A549 (cell line): ENCODE results near the gene ENTPD2. TPM values are rescaled to one million over a fixed set of nuclear protein-coding genes. Genes with fewer than 3 reads are reported as not detected.

Experiments
- ATAC-seq, 2 experiments: fragments of 200-7000 bp in 1 of 2; fragments of >200 bp in 1 of 2; cut with Nextera tagmentation in 1 of 2; cut with Tn5 transposase in 1 of 2; 3 replicates each; pipeline versions ENCODE4 v1.8.0 to v1.9.1; 2018 to 2020; ENCODE audit warnings: mild to moderate bottlenecking in 1 of 2, moderate library complexity in 1 of 2
- CTCF ChIA-PET: fragments of 300-600 bp; sonication (Branson Sonifier 250); formaldehyde crosslinking; extraction: SDS; loops from one replicate; lab custom pipeline; 2021; ENCODE audit warnings: antibody characterized with exemption, inconsistent platforms; lab: Yijun Ruan, JAX
- POLR2A ChIA-PET: fragments of 350-600 bp; formaldehyde crosslinking; extraction: SDS; loops from one replicate; lab custom pipeline; 2021; ENCODE audit warnings: antibody characterized with exemption, inconsistent platforms; lab: Yijun Ruan, JAX
- DNase-seq, 2 experiments: peaks; one replicate each; pipeline versions ENCODE4 v3.0.0 to v3.0.0-alpha.2; 2011 to 2016; ENCODE audit warnings: low read depth in 1 of 2, low spot score in 1 of 2
- FAIRE-seq: peaks from 2 replicates; lab custom pipeline; 2011; peaks lifted over from hg19 to GRCh38; lab: Jason Lieb, UNC
- H3K27ac ChIP-seq, 2 experiments: fragments of >200 bp; sonication (Bioruptor Twin); formaldehyde crosslinking; 3 replicates each; pipeline ENCODE4 v1.5.1; 2016 to 2017
- H3K4me1 ChIP-seq: fragments of >200 bp; sonication (Bioruptor Twin); formaldehyde crosslinking; 3 replicates; pipeline ENCODE4 v1.6.1; 2016
- H3K4me2 ChIP-seq: fragments of >200 bp; sonication (Bioruptor Twin); formaldehyde crosslinking; 3 replicates; pipeline ENCODE4 v1.6.1; 2016
- H3K4me3 ChIP-seq: fragments of >200 bp; sonication (Bioruptor Twin); formaldehyde crosslinking; 3 replicates; pipeline ENCODE4 v1.5.1; 2016
- H3K9me3 ChIP-seq: fragments of >200 bp; sonication (Bioruptor Twin); formaldehyde crosslinking; 3 replicates; pipeline ENCODE4 v1.6.1; 2016
- BHLHE40 ChIP-seq: IDR thresholded peaks from 2 replicates; pipeline ENCODE4 v1.6.1; 2012; ENCODE audit warnings: low read depth, low read length, inconsistent platforms
- CBX8 ChIP-seq: fragments of 200-600 bp; sonication (generic); IDR thresholded peaks from 2 replicates; pipeline ENCODE4 v1.6.1; 2016
- CHD4 ChIP-seq: fragments of 200-600 bp; sonication (generic); IDR thresholded peaks from 2 replicates; pipeline ENCODE4 v1.6.1; 2016; ENCODE audit warnings: antibody characterized with exemption, mild to moderate bottlenecking, borderline replicate concordance
- ELK1 ChIP-seq: fragments of 150-350 bp; IDR thresholded peaks from 2 replicates; pipeline ENCODE4 v1.6.1; 2014; ENCODE audit warnings: low read depth, mild to moderate bottlenecking, low read length
- EP300 ChIP-seq, 2 experiments: fragments of >200 bp; sonication (Bioruptor Twin); formaldehyde crosslinking; IDR thresholded peaks; 2 replicates in 1 of 2; 3 replicates in 1 of 2; pipeline ENCODE4 v1.6.1; 2016 to 2017
- ESRRA ChIP-seq: fragments of 150-350 bp; IDR thresholded peaks from 2 replicates; pipeline ENCODE4 v1.6.1; 2014; ENCODE audit warnings: mild to moderate bottlenecking, low read length, borderline replicate concordance
- GATA3 ChIP-seq: IDR thresholded peaks from 2 replicates; pipeline ENCODE4 v1.6.1; 2012; ENCODE audit warnings: borderline replicate concordance
- HOXA7 ChIP-seq: fragments of 250-450 bp; sonication (Bioruptor Pico); IDR thresholded peaks from 2 replicates; pipeline ENCODE4 v1.5.0; 2020; ENCODE audit warnings: mild to moderate bottlenecking, moderate library complexity
- JUNB ChIP-seq: fragments of >200 bp; sonication (Bioruptor Twin); formaldehyde crosslinking; IDR thresholded peaks from 2 replicates; pipeline ENCODE4 v1.6.1; 2016
- MAFK ChIP-seq: fragments of 450-650 bp; IDR thresholded peaks from 2 replicates; pipeline ENCODE4 v1.6.1; 2014; ENCODE audit not compliant: partially characterized antibody
- MAX ChIP-seq: IDR thresholded peaks from 2 replicates; pipeline ENCODE4 v1.6.1; 2012
- MAZ ChIP-seq: fragments of 150-350 bp; IDR thresholded peaks from 2 replicates; pipeline ENCODE4 v1.6.1; 2014; ENCODE audit warnings: antibody characterized with exemption, low read depth, low read length, borderline replicate concordance
- POLR2A ChIP-seq: IDR thresholded peaks from 2 replicates; pipeline ENCODE4 v1.6.1; 2012; ENCODE audit warnings: mild to moderate bottlenecking, low read length
- RAD21 ChIP-seq, 2 experiments: fragments of >200 bp in 1 of 2; sonication (Bioruptor Twin) in 1 of 2; formaldehyde crosslinking in 1 of 2; IDR thresholded peaks in 1 of 2; conservative IDR thresholded peaks in 1 of 2; 2 replicates in 1 of 2; 3 replicates in 1 of 2; pipeline ENCODE4 v1.6.1; 2012 to 2018; ENCODE audit warnings: inconsistent platforms in 1 of 2
- RARB ChIP-seq: fragments of 250-450 bp; sonication (Bioruptor Pico); IDR thresholded peaks from 2 replicates; pipeline ENCODE4 v1.8.0; 2021; ENCODE audit warnings: mild to moderate bottlenecking, moderate library complexity
- SMC3 ChIP-seq: fragments of >200 bp; sonication (Bioruptor Twin); formaldehyde crosslinking; IDR thresholded peaks from 3 replicates; pipeline ENCODE4 v1.6.1; 2018; ENCODE audit warnings: inconsistent platforms
- SREBF2 ChIP-seq: fragments of 450-650 bp; IDR thresholded peaks from 2 replicates; pipeline ENCODE4 v1.6.1; 2014; ENCODE audit warnings: mild to moderate bottlenecking, moderate library complexity
- TP53 ChIP-seq: fragments of 250-450 bp; sonication (Bioruptor Pico); IDR thresholded peaks from 2 replicates; pipeline ENCODE4 v1.5.0; 2021; ENCODE audit warnings: mild to moderate bottlenecking, moderate library complexity
- ZC3H11A ChIP-seq: fragments of 450-650 bp; IDR thresholded peaks from 2 replicates; pipeline ENCODE4 v1.6.1; 2014; ENCODE audit warnings: antibody characterized with exemption, mild to moderate bottlenecking
- ZSCAN20 ChIP-seq: fragments of 250-450 bp; sonication (Bioruptor Pico); IDR thresholded peaks from 2 replicates; pipeline ENCODE4 v1.8.0; 2022; ENCODE audit warnings: mild to moderate bottlenecking, moderate library complexity
- WGBS: methylation state at CpG from one replicate; pipeline ENCODE4 v1.1.6; 2017; ENCODE audit errors: missing lambda C conversion rate; 5-methylcytosine and 5-hydroxymethylcytosine counted together
- polyA plus RNA-seq, 4 experiments: library from polyadenylated mRNA; depleted of rRNA in 3 of 4; stranded (reverse); fragments of >200 nt; fragmentation: RNase III in 1 of 4; extraction: RNeasy Plus Mini Kit Qiagen cat#74134 plus additional on column Dnase treatment in 1 of 4; gene quantifications; 2 replicates in 3 of 4; 3 replicates in 1 of 4; pipeline ENCODE4 v1.2.3, GENCODE V29; 2011 to 2017
- TF ChIP-seq, protein P1 (sequence below): fragments of 200-600 bp; sonication (generic); IDR thresholded peaks from 2 replicates; pipeline ENCODE4 v1.6.1; 2016; ENCODE audit warnings: antibody characterized with exemption, mild to moderate bottlenecking, moderate library complexity

Gene ENTPD2
- polyA plus RNA-seq, 2 of the 4 experiments (the other 2 are of a cell fraction): 0.75 to 1.2 TPM

DNA sequence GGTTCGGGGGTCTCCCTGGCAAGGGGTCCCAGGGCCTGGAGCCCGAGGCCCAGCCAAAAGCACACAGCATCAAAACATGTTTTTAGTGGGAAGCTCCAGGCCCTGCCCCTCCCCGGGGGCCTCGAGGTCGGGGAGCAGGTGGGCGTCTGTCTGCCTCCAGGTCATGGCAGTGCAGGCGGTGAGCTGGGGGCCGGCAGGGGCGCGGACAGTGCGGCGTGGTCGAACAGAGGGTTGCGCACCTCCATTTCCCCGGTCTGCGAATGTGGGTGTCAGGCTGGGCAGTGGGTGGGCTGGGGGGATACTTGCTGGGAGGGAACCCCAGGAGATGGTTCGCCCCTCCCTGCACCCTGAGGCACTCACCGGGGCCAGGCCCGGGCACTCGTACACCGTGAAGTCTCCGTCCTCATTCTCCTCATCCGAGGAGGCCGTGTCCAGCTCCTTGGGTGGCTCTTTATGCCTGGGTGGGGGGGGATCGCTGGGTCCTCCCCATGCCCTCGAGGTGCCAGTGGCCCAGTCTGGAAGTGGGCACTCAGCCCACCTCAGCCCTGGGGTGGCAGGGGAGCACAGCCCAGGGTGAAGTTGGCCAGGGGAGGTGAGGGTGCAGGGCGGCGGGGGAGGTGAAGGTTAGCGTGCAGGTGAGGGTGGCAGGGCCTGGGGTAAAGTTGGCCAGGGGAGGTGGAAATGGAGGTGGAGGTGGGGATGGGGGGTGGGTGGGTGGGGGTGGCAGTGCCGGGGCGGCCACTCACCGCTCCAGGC lies 14.1 kb downstream of the ENTPD2 start:
- FAIRE-seq: no peak
- CTCF ChIA-PET: interaction anchor here (0.8 to 20.4 kb wide), 7 partner anchors 8 to 91 kb away, joined by 3 to 282 read pairs (median 5); partner anchors contain the start of genes ABCA2, C8G, FBXW5 and LCN12
- TF ChIP-seq MAZ: no peak
- no peak for TF ChIP-seq CHD4
- TF ChIP-seq ZC3H11A: no peak
- TF ChIP-seq, protein P1, sequence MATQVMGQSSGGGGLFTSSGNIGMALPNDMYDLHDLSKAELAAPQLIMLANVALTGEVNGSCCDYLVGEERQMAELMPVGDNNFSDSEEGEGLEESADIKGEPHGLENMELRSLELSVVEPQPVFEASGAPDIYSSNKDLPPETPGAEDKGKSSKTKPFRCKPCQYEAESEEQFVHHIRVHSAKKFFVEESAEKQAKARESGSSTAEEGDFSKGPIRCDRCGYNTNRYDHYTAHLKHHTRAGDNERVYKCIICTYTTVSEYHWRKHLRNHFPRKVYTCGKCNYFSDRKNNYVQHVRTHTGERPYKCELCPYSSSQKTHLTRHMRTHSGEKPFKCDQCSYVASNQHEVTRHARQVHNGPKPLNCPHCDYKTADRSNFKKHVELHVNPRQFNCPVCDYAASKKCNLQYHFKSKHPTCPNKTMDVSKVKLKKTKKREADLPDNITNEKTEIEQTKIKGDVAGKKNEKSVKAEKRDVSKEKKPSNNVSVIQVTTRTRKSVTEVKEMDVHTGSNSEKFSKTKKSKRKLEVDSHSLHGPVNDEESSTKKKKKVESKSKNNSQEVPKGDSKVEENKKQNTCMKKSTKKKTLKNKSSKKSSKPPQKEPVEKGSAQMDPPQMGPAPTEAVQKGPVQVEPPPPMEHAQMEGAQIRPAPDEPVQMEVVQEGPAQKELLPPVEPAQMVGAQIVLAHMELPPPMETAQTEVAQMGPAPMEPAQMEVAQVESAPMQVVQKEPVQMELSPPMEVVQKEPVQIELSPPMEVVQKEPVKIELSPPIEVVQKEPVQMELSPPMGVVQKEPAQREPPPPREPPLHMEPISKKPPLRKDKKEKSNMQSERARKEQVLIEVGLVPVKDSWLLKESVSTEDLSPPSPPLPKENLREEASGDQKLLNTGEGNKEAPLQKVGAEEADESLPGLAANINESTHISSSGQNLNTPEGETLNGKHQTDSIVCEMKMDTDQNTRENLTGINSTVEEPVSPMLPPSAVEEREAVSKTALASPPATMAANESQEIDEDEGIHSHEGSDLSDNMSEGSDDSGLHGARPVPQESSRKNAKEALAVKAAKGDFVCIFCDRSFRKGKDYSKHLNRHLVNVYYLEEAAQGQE: no peak
- no peak for TF ChIP-seq RARB (CRISPR knock-in tag)
- TF ChIP-seq MAFK: no peak
- no peak for TF ChIP-seq BHLHE40
- no peak for TF ChIP-seq CBX8
- TF ChIP-seq SREBF2: no peak
- no peak for TF ChIP-seq ZSCAN20
- no peak for TF ChIP-seq JUNB
- no peak for TF ChIP-seq TP53
- TF ChIP-seq EP300 (IDR thresholded peaks at IDR 0.05): no peak
- TF ChIP-seq SMC3: no peak
- TF ChIP-seq ELK1: no peak
- no peak for TF ChIP-seq ESRRA
- TF ChIP-seq MAX: no peak
- TF ChIP-seq GATA3: no peak
- no peak for TF ChIP-seq RAD21 (conservative IDR thresholded peaks at IDR 0.05 in 1 of 2, IDR thresholded peaks at IDR 0.05 in 1 of 2)

GRCh38 chr9:137038916-137039315 lies 14.9 kb downstream of the ENTPD2 start:
- Histone ChIP-seq H3K27ac (no peak overlapping the region), H3K4me2 (no peak overlapping the region), H3K9me3 (no peaks in the 10 kb centered on the region), H3K4me1 (peaks cover 17% of the 10 kb centered on the region), H3K4me3 (no peak overlapping the region)
- DNase-seq (no peak), FAIRE-seq (no peak), ATAC-seq (no peak)
- ChIA-PET CTCF (interaction anchor here (1.0 to 20.4 kb wide), 7 partner anchors 9 to 252 kb away, joined by 3 to 282 read pairs (median 7); partner anchors contain the start of genes ABCA2, C8G, FBXW5 and LCN12), POLR2A (no interaction called here)
- TF ChIP-seq HOXA7 (CRISPR knock-in tag) (no peak), POLR2A (no peak)
- TF ChIP-seq, protein P1: no peak
- 65% methylated on average over 6 of the region's 9 CpGs for WGBS

More for the DNA sequence above, 14.1 kb downstream of the ENTPD2 start:
- Histone ChIP-seq H3K4me3 (no peak overlapping the region), H3K27ac (no peak overlapping the region), H3K4me1 (peaks cover 19% of the 10 kb centered on the region), H3K9me3 (no peaks in the 10 kb centered on the region), H3K4me2 (no peak overlapping the region)
- ATAC-seq (no peak), DNase-seq (no peak)
- POLR2A ChIA-PET: no interaction called here
- 88% methylated on average over 25 of the region's 32 CpGs for WGBS
